CD4-positive, CD25-positive, alpha-beta regulatory T cell (primary cell): ENCODE measurements around the gene MAPK8IP3. TPM values are rescaled to one million over a fixed set of nuclear protein-coding genes. Genes with fewer than 3 reads are reported as not detected.

Source experiments
- ATAC-seq, 2 donors: fragments of 150-1000 bp; cut with Tn5 transposase; one replicate each; pipeline ENCODE4 v1.10.0; 2021; ENCODE audit warnings: low read depth in 2 of 2, moderate number of reproducible peaks in 2 of 2, moderate library complexity in 1 of 2
- DNase-seq, 3 donors: peaks; one replicate each; pipeline versions ENCODE4 v3.0.0 to v3.0.0-alpha.2; 2012 to 2022; ENCODE audit warnings: mixed read lengths in 1 of 3
- H3K27ac ChIP-seq: one replicate; pipeline ENCODE4 v1.7.0; 2013; ENCODE audit warnings: mild to moderate bottlenecking, low read length; ENCODE audit not compliant: insufficient read depth, poor library complexity, severe bottlenecking
- H3K27me3 ChIP-seq: one replicate; pipeline ENCODE4 v1.7.0; 2013; ENCODE audit warnings: low read length; ENCODE audit not compliant: control insufficient read depth, insufficient read depth
- H3K36me3 ChIP-seq: one replicate; pipeline ENCODE4 v1.7.0; 2013; ENCODE audit warnings: mild to moderate bottlenecking, low read length, moderate library complexity; ENCODE audit not compliant: control insufficient read depth, insufficient read depth
- H3K4me1 ChIP-seq: 2 replicates; pipeline ENCODE4 v1.7.0; 2013; ENCODE audit warnings: mild to moderate bottlenecking, low read length; ENCODE audit not compliant: insufficient read depth, control insufficient read depth, poor library complexity, severe bottlenecking
- H3K4me3 ChIP-seq: one replicate; pipeline ENCODE4 v1.7.0; 2013; ENCODE audit warnings: low read depth, mild to moderate bottlenecking, low read length, moderate library complexity
- H3K9me3 ChIP-seq, 2 experiments: 1 replicate in 1 of 2; 2 replicates in 1 of 2; pipeline ENCODE4 v1.7.0; 2013; ENCODE audit warnings: low read length in 2 of 2, mild to moderate bottlenecking in 1 of 2, moderate library complexity in 1 of 2; ENCODE audit not compliant: control insufficient read depth in 2 of 2
- H3K27ac Mint-ChIP-seq, 3 donors: one replicate each; pipeline ENCODE4 v1.8.0; 2020 to 2022; ENCODE audit warnings: mild to moderate bottlenecking in 3 of 3, mixed read lengths in 3 of 3, moderate library complexity in 2 of 3
- H3K27me3 Mint-ChIP-seq: one replicate; pipeline ENCODE4 v1.8.0; 2022; ENCODE audit warnings: mild to moderate bottlenecking, mixed read lengths
- H3K36me3 Mint-ChIP-seq: one replicate; pipeline ENCODE4 v1.8.0; 2020; ENCODE audit warnings: mixed read lengths
- H3K4me1 Mint-ChIP-seq, 4 donors: one replicate each; pipeline ENCODE4 v1.8.0; 2020 to 2022; ENCODE audit warnings: mixed read lengths in 4 of 4, mild to moderate bottlenecking in 1 of 4
- H3K4me3 Mint-ChIP-seq, 4 donors: one replicate each; pipeline ENCODE4 v1.8.0; 2020 to 2022; ENCODE audit warnings: mild to moderate bottlenecking in 4 of 4, mixed read lengths in 4 of 4, moderate library complexity in 3 of 4
- H3K9me3 Mint-ChIP-seq, 7 donors: one replicate each; pipeline ENCODE4 v1.8.0; 2020 to 2022; ENCODE audit warnings: mixed read lengths in 7 of 7, mild to moderate bottlenecking in 3 of 7, moderate library complexity in 2 of 7
- polyA plus RNA-seq, 4 donors: library from polyadenylated mRNA; unstranded; fragments of 300-500 nt; fragmentation: Illumina TruSeq; gene quantifications; one replicate each; pipeline ENCODE4 v1.2.3, GENCODE V29; 2021
- total RNA-seq: library from RNA; stranded (reverse); gene quantifications from one replicate; pipeline ENCODE4 v1.2.3, GENCODE V29; 2022

The MAPK8IP3 gene
- total and polyA plus RNA-seq, 5 donors from 2014 or later = 0.79 to 222 (median 1.4) TPM

- Histone ChIP-seq H3K4me1 (peaks cover 13% of the 10 kb centered on the region), H3K27ac (no peak overlapping the region), H3K4me3 (no peak overlapping the region), H3K36me3 (peaks cover 42% of the 10 kb centered on the region), H3K9me3 (no peaks in the 10 kb centered on the region), H3K27me3 (no peaks in the 10 kb centered on the region)
- H3K4me1 Mint-ChIP-seq = peaks cover 9 to 24% (median 16%) of the 10 kb centered on the region in 4 donors
- H3K9me3 Mint-ChIP-seq = peaks cover 0 to 3% (median 0%) of the 10 kb centered on the region in 7 donors
- no peak overlapping the region for H3K4me3 Mint-ChIP-seq
- peaks cover 21% of the 10 kb centered on the region for H3K36me3 Mint-ChIP-seq
- H3K27me3 Mint-ChIP-seq = no peaks in the 10 kb centered on the region
- DNase-seq (no peak), ATAC-seq (no peak)
- peak overlapping the region in 2 of 3 donors; percentile 26 to 53 for H3K27ac Mint-ChIP-seq
These were observed 20.9 kb downstream of the MAPK8IP3 start for GRCh38 chr16:1726661-1727502.

GRCh38 chr16:1727651-1728624 is 21.9 kb downstream of the MAPK8IP3 start:
- no peaks in the 10 kb centered on the region for H3K27me3 Mint-ChIP-seq
- DNase-seq = no peak
- peaks cover 21% of the 10 kb centered on the region for H3K36me3 Mint-ChIP-seq
- Histone ChIP-seq H3K36me3 (peaks cover 50% of the 10 kb centered on the region), H3K9me3 (no peaks in the 10 kb centered on the region), H3K27me3 (no peaks in the 10 kb centered on the region), H3K4me3 (no peak overlapping the region), H3K4me1 (peaks cover 4% of the 10 kb centered on the region), H3K27ac (no peak overlapping the region)
- H3K4me3 Mint-ChIP-seq = no peak overlapping the region
- peaks cover 0 to 3% (median 0%) of the 10 kb centered on the region in 7 donors for H3K9me3 Mint-ChIP-seq
- no peak for ATAC-seq
- H3K27ac Mint-ChIP-seq = peak overlapping the region in 2 of 3 donors; percentile 26 to 53
- peaks cover 6 to 13% (median 10%) of the 10 kb centered on the region in 4 donors for H3K4me1 Mint-ChIP-seq

GRCh38 chr16:1729026-1729425 is 23.0 kb downstream of the MAPK8IP3 start:
- peaks cover 0 to 3% (median 0%) of the 10 kb centered on the region in 7 donors for H3K9me3 Mint-ChIP-seq
- ATAC-seq = no peak
- no peak for DNase-seq
- peaks cover 0 to 6% (median 3%) of the 10 kb centered on the region in 4 donors for H3K4me1 Mint-ChIP-seq
- H3K36me3 ChIP-seq = peaks cover 55% of the 10 kb centered on the region
- no peak overlapping the region for H3K4me3 Mint-ChIP-seq
- no peak overlapping the region for H3K4me3 ChIP-seq
- H3K27ac Mint-ChIP-seq = no peak overlapping the region
- peaks cover 18% of the 10 kb centered on the region for H3K36me3 Mint-ChIP-seq
- no peaks in the 10 kb centered on the region for H3K4me1 ChIP-seq
- H3K9me3 ChIP-seq = no peaks in the 10 kb centered on the region
- H3K27me3 Mint-ChIP-seq = no peaks in the 10 kb centered on the region
- H3K27ac ChIP-seq = no peak overlapping the region
- no peaks in the 10 kb centered on the region for H3K27me3 ChIP-seq

- ATAC-seq (no peak), DNase-seq (no peak)
- Histone ChIP-seq H3K36me3 (peaks cover 59% of the 10 kb centered on the region), H3K9me3 (no peaks in the 10 kb centered on the region), H3K27ac (no peak overlapping the region), H3K4me1 (no peaks in the 10 kb centered on the region), H3K4me3 (no peak overlapping the region), H3K27me3 (no peaks in the 10 kb centered on the region)
- peaks cover 0 to 3% (median 0%) of the 10 kb centered on the region in 7 donors for H3K9me3 Mint-ChIP-seq
- no peaks in the 10 kb centered on the region for H3K27me3 Mint-ChIP-seq
- no peak overlapping the region for H3K4me3 Mint-ChIP-seq
- H3K4me1 Mint-ChIP-seq = peaks cover 0 to 6% (median 3%) of the 10 kb centered on the region in 4 donors
- no peak overlapping the region for H3K27ac Mint-ChIP-seq
- H3K36me3 Mint-ChIP-seq = peaks cover 18% of the 10 kb centered on the region
These were observed 23.4 kb downstream of the MAPK8IP3 start for GRCh38 chr16:1729445-1729844.

- peaks cover 0 to 6% (median 3%) of the 10 kb centered on the region in 4 donors for H3K4me1 Mint-ChIP-seq
- Histone ChIP-seq H3K36me3 (peaks cover 56% of the 10 kb centered on the region), H3K27me3 (no peaks in the 10 kb centered on the region), H3K4me3 (no peak overlapping the region), H3K9me3 (no peaks in the 10 kb centered on the region), H3K27ac (no peak overlapping the region), H3K4me1 (no peaks in the 10 kb centered on the region)
- ATAC-seq = no peak
- no peak overlapping the region for H3K27ac Mint-ChIP-seq
- H3K36me3 Mint-ChIP-seq = peaks cover 21% of the 10 kb centered on the region
- H3K9me3 Mint-ChIP-seq = peaks cover 0 to 3% (median 0%) of the 10 kb centered on the region in 7 donors
- DNase-seq = no peak
- no peaks in the 10 kb centered on the region for H3K27me3 Mint-ChIP-seq
- H3K4me3 Mint-ChIP-seq = no peak overlapping the region
These were observed 25.1 kb downstream of the MAPK8IP3 start for GRCh38 chr16:1731073-1731472.

GRCh38 chr16:1731603-1732002 is 25.6 kb downstream of the MAPK8IP3 start:
- Mint-ChIP-seq H3K4me1 (peaks cover 0 to 6% (median 3%) of the 10 kb centered on the region in 4 donors), H3K9me3 (peaks cover 0 to 3% (median 0%) of the 10 kb centered on the region in 7 donors), H3K4me3 (no peak overlapping the region), H3K27me3 (no peaks in the 10 kb centered on the region), H3K36me3 (peaks cover 19% of the 10 kb centered on the region), H3K27ac (no peak overlapping the region)
- no peaks in the 10 kb centered on the region for H3K4me1 ChIP-seq
- no peak for DNase-seq
- no peak overlapping the region for H3K27ac ChIP-seq
- no peak for ATAC-seq
- no peak overlapping the region for H3K4me3 ChIP-seq
- no peaks in the 10 kb centered on the region for H3K9me3 ChIP-seq
- no peaks in the 10 kb centered on the region for H3K27me3 ChIP-seq
- H3K36me3 ChIP-seq = peaks cover 52% of the 10 kb centered on the region

GRCh38 chr16:1732071-1732470 is 26.1 kb downstream of the MAPK8IP3 start:
- no peak for ATAC-seq
- no peaks in the 10 kb centered on the region for H3K27me3 ChIP-seq
- H3K4me1 Mint-ChIP-seq = peaks cover 0 to 1% (median under 1%) of the 10 kb centered on the region in 4 donors
- H3K27ac ChIP-seq = no peak overlapping the region
- H3K36me3 Mint-ChIP-seq = peaks cover 14% of the 10 kb centered on the region
- H3K9me3 ChIP-seq = no peaks in the 10 kb centered on the region
- H3K4me3 ChIP-seq = no peak overlapping the region
- peaks cover 47% of the 10 kb centered on the region for H3K36me3 ChIP-seq
- no peak for DNase-seq
- H3K4me1 ChIP-seq = no peaks in the 10 kb centered on the region
- no peak overlapping the region for H3K4me3 Mint-ChIP-seq
- peaks cover 0 to under 1% (median 0%) of the 10 kb centered on the region in 7 donors for H3K9me3 Mint-ChIP-seq
- no peak overlapping the region for H3K27ac Mint-ChIP-seq
- no peaks in the 10 kb centered on the region for H3K27me3 Mint-ChIP-seq
